Heart right ventricle (tissue), 16 donors: ENCODE measurements around the gene RUNX1. TPM values are rescaled to one million over a fixed set of nuclear protein-coding genes. Genes with fewer than 3 reads are reported as not detected.

ENCODE experiments used
- ATAC-seq, 8 donors: fragments of 200-7000 bp; cut with Tn5 transposase; one replicate each; pipeline ENCODE4 v1.9.1; 2020; ENCODE audit warnings: mild to moderate bottlenecking in 8 of 8, moderate library complexity in 8 of 8, moderate number of reproducible peaks in 1 of 8
- DNase-seq, 2 donors: peaks; one replicate each; pipeline ENCODE4 v3.0.0-alpha.2; 2020
- H3K27ac ChIP-seq, 10 donors: fragments of 200-600 bp; sonication (generic) in 2 of 10; one replicate each; pipeline versions ENCODE4 v1.5.0 to v1.8.0; 2020 to 2022; ENCODE audit warnings: mild to moderate bottlenecking in 3 of 10
- H3K27me3 ChIP-seq, 7 donors: fragments of 200-600 bp; one replicate each; pipeline ENCODE4 v1.8.0; 2021 to 2022; ENCODE audit warnings: mild to moderate bottlenecking in 2 of 7
- H3K36me3 ChIP-seq, 9 donors: fragments of 200-600 bp; sonication (generic) in 1 of 9; one replicate each; pipeline versions ENCODE4 v1.5.0 to v1.8.0; 2020 to 2022; ENCODE audit warnings: mild to moderate bottlenecking in 2 of 9
- H3K4me1 ChIP-seq, 9 donors: fragments of 200-600 bp; sonication (generic) in 1 of 9; one replicate each; pipeline versions ENCODE4 v1.5.0 to v1.8.0; 2020 to 2022; ENCODE audit warnings: mild to moderate bottlenecking in 4 of 9
- H3K4me3 ChIP-seq, 10 donors: fragments of 200-600 bp; sonication (generic) in 2 of 10; one replicate each; pipeline versions ENCODE4 v1.5.0 to v1.8.0; 2020 to 2022; ENCODE audit warnings: mild to moderate bottlenecking in 7 of 10, moderate library complexity in 2 of 10
- H3K9me3 ChIP-seq, 11 donors: fragments of 200-600 bp in 10 of 11; sonication (generic) in 2 of 11; one replicate each; pipeline versions ENCODE4 v1.5.0 to v1.8.0; 2013 to 2022; ENCODE audit warnings: mild to moderate bottlenecking in 2 of 11, control low read depth in 1 of 11, moderate library complexity in 1 of 11
- CTCF ChIP-seq, 9 donors: fragments of 200-600 bp; sonication (generic) in 2 of 9; IDR thresholded peaks; one replicate each; pipeline versions ENCODE4 v1.5.0 to v1.8.0; 2021 to 2022; ENCODE audit warnings: antibody characterized with exemption in 9 of 9, mild to moderate bottlenecking in 5 of 9, moderate library complexity in 1 of 9
- WGBS, 2 donors: extraction: QIAGEN DNeasy Blood & Tissue Kit; methylation state at CpG; one replicate each; pipeline ENCODE4 v1.1.7; 2013; ENCODE audit warnings: inconsistent platforms in 1 of 2; 5-methylcytosine and 5-hydroxymethylcytosine counted together
- intact Hi-C, 10 donors: fragments of 100-400 bp; cut with DNase I; formaldehyde crosslinking; loops; one replicate each; pipeline versions ENCODE4 v1.11.1 to v1.14.2; 2022
- polyA plus RNA-seq, 2 donors: library from polyadenylated mRNA; stranded (reverse); fragments of 200-250 nt; gene quantifications; one replicate each; pipeline ENCODE4 v1.2.3, GENCODE V29; 2013
- total RNA-seq, 10 donors: library from RNA; stranded (reverse); fragmentation: NEBNext Ultra II Directional in 3 of 10; extraction: Animal tissue kit (Norgen Biotek cat#: 25700) in 3 of 10; gene quantifications; one replicate each; pipeline versions ENCODE4 v1.2.1 to v1.2.4, GENCODE V29; 2021 to 2023
- donor health status: Arrhythmogenic right ventricular cardiomyopathy.
- donor health status: ischemic (EF 13 %, LVEDD 7.1; RV severe dilation, severe dysfunction).
- donor health status: healthy with polysubstance abuse.
- donor health status: DM: no; HTN: yes; CAD: no.
- donor health status: DM: no; HTN: no; CAD: no.
- donor health status: ischemic (EF 25% LVEDD 6.9; RV normal size, moderate dysfunction).
- donor health status: ischemic (EF 25% LVEDD 5.7; RV mildly dilated, moderate dysfunction).
- donor health status: healthy.
- donor health status: DM: yes; HTN: yes; CAD: no.
- donor health status: Ischemic cardiomyopathy.
- donor health status: ischemic (EF 35%, LVEDD 5.7; RV mildly dilated, moderate dysfunction).
- donor health status: nonischemic (EF 11% LVEDD 7.7; RV severe dilation, severe dysfunction).
- donor health status: DM: yes; HTN: yes; CAD: no.
- donor health status: PGD.
- donor health status: ischemic (EF 29% LVEDD 5.4; RV normal size, mild dysfunction).
- donor health status: nonischemic (EF 23%, LVEDD 6.1; RV moderate dilation, normal function).

The RUNX1 gene
- total and polyA plus RNA-seq, 12 donors: 0.88 to 29.3 (median 3.5) TPM

- Histone ChIP-seq H3K4me3 (no peak overlapping the region), H3K36me3 (peaks cover 0 to 100% (median 0%) of the 10 kb centered on the region in 9 donors), H3K4me1 (peaks cover 0 to 18% (median 2%) of the 10 kb centered on the region in 9 donors), H3K27ac (no peak overlapping the region), H3K9me3 (no peaks in the 10 kb centered on the region), H3K27me3 (peaks cover 0 to 2% (median 0%) of the 10 kb centered on the region in 7 donors)
- intact Hi-C loops: no loop called here
- TF ChIP-seq CTCF (IDR thresholded peaks at IDR 0.05): no peak
- no peak for ATAC-seq
- 89 to 92% methylated on average over 8 of the region's 8 CpGs for WGBS, 2 donors
- no peak for DNase-seq
These were observed 251.1 kb downstream of the RUNX1 start for GRCh38 chr21:34797921-34798535.

GRCh38 chr21:34797201-34797525 is 251.9 kb downstream of the RUNX1 start:
- H3K27me3 ChIP-seq: peaks cover 0 to 11% (median 0%) of the 10 kb centered on the region in 7 donors
- H3K4me3 ChIP-seq: no peak overlapping the region
- H3K9me3 ChIP-seq: no peaks in the 10 kb centered on the region
- intact Hi-C loops: no loop called here
- peaks cover 0 to 18% (median 2%) of the 10 kb centered on the region in 9 donors for H3K4me1 ChIP-seq
- no peak for TF ChIP-seq CTCF (IDR thresholded peaks at IDR 0.05)
- no peak for DNase-seq
- ATAC-seq: no peak
- H3K36me3 ChIP-seq: peaks cover 0 to 100% (median 0%) of the 10 kb centered on the region in 9 donors
- no peak overlapping the region for H3K27ac ChIP-seq

- Histone ChIP-seq H3K36me3 (peaks cover 0 to 100% (median 0%) of the 10 kb centered on the region in 9 donors), H3K9me3 (no peaks in the 10 kb centered on the region), H3K4me3 (no peak overlapping the region), H3K27ac (peak overlapping the region in 1 of 10 donors; percentile 2), H3K27me3 (peaks cover 0 to 11% (median 0%) of the 10 kb centered on the region in 7 donors), H3K4me1 (peaks cover 0 to 18% (median under 1%) of the 10 kb centered on the region in 9 donors)
- intact Hi-C loops: no loop called here
- no peak for TF ChIP-seq CTCF (IDR thresholded peaks at IDR 0.05)
- no peak for DNase-seq
- whole genome bisulfite sequencing, 2 donors: 75 to 81% methylated on average over 7 of the region's 7 CpGs
- ATAC-seq: peak in 1 of 8 donors; percentile 26
These were observed 252.4 kb downstream of the RUNX1 start for GRCh38 chr21:34796518-34797200.

GRCh38 chr21:34795548-34796180 is 253.4 kb downstream of the RUNX1 start:
- no peak overlapping the region for H3K4me3 ChIP-seq
- peak in 2 of 8 donors; percentile 24 to 45 for ATAC-seq

More at GRCh38 chr21:34795548-34796180, 253.4 kb downstream of the RUNX1 start:
- 54 to 63% methylated on average over 7 of the region's 7 CpGs for WGBS, 2 donors
- peaks cover 0 to 15% (median 2%) of the 10 kb centered on the region in 7 donors for H3K27me3 ChIP-seq
- H3K27ac ChIP-seq: peak overlapping the region in 2 of 10 donors; percentile 0 to 2
- intact Hi-C loops: no loop called here
- DNase-seq: no peak
- no peaks in the 10 kb centered on the region for H3K9me3 ChIP-seq
- H3K4me1 ChIP-seq: peaks cover 0 to 18% (median 0%) of the 10 kb centered on the region in 9 donors
- TF ChIP-seq CTCF (IDR thresholded peaks at IDR 0.05): no peak
- H3K36me3 ChIP-seq: peaks cover 0 to 100% (median 0%) of the 10 kb centered on the region in 9 donors
